Right lobe of liver (tissue), 4 donors: Measurements from ENCODE around the gene GPR142.

Experiments used
- CTCF ChIP-seq, 4 donors: fragments of 200-600 bp in 3 of 4; fragments of 450-650 bp in 1 of 4; IDR thresholded peaks; one replicate each; pipeline versions ENCODE4 v1.5.1 to v1.8.0; 2016 to 2022; ENCODE audit warnings: antibody characterized with exemption in 4 of 4, mild to moderate bottlenecking in 2 of 4
- POLR2A ChIP-seq: fragments of 450-650 bp; IDR thresholded peaks from one replicate; pipeline ENCODE4 v1.6.1; 2017; ENCODE audit warnings: antibody characterized with exemption, mild to moderate bottlenecking
- donor health status: DM: no; HTN: no; CAD: no.
- donor health status: DM: no; HTN: no; CAD: no.
- donor health status: DM: no; HTN: yes; CAD: no.

- no peak for TF ChIP-seq CTCF (IDR thresholded peaks at IDR 0.05)
- no peak for TF ChIP-seq POLR2A
Observed at GRCh38 chr17:74337834-74338500, 29.3 kb upstream of the GPR142 start.
